Muscle of arm (tissue), 12 donors: ENCODE data around the gene SLC27A3. TPM values are rescaled to one million over a fixed set of nuclear protein-coding genes. Genes with fewer than 3 reads are reported as not detected.

Source experiments
- DNase-seq: peaks from one replicate; pipeline ENCODE4 v3.0.0-alpha.2; 2013
- polyA plus RNA-seq, 12 donors: library from polyadenylated mRNA; unstranded; fragments of 120-200 nt; gene quantifications; one replicate each; pipeline ENCODE4 v1.2.1, GENCODE V29; 2013; ENCODE audit not compliant: insufficient read length in 12 of 12

The SLC27A3 gene
- polyA plus RNA-seq, 12 donors, result 17.8 to 56.9 (median 19.3) TPM; not detected in 1

- no peak for DNase-seq
Observed at GRCh38 chr1:153795934-153796785, 21.0 kb downstream of the SLC27A3 start.

DNA sequence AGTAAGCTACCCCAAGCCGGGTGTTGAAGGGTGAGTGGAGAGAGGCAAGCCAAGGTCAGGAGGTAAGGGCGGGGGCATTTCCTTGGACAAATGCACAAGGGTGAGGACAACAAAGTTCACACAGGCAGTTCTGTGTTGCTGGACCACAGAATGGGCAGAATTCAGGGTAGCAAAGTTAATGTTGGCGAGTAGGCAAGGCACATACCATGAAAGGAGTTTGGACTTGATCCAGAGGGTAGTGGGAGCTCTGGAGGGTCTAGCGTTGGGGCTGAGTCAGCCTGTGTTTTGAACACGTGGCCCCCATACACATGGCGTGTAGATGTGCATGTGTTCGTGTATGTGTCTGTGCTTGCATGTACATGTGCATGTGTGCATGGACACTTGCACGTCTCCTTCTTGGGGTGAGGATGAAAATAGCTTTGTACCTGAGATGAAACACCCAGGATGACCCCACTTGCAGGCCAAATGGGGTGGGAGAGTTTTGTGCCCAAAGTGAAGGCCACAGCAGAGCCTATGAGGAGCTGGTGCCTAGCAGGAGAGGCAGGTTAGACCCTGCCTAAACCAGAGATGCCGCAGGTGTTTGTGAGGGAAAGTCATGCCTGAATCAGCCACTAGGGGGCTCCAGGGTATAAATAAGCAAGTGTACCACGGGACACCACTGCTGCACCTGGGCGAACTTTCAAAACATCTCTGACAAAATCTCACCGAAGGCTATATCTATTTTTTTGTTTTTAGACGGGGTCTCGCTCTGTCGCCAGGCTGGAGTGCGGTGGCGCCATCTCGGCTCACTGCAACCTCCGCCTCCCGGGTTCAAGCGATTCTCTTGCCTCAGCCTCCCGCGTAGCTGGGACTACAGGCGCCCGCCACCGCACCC is 21.8 kb downstream of the SLC27A3 start:
- peak; percentile 70 for DNase-seq

DNA sequence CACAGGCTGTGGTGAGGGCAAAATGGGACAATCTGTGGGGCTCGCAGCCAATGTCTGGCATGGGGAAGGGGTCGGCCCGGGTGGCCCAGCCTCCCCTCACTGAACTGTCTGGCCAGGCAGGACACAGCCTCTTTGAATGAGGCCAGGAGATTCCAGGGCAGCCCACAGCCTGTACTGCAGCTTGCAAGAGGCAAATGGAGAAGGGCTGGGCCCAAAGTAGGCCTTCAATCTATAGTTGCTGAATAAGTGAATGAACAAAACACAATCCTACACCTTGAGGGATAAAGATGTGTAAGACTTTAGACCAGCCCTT is 23.2 kb downstream of the SLC27A3 start:
- DNase-seq, result no peak

DNA sequence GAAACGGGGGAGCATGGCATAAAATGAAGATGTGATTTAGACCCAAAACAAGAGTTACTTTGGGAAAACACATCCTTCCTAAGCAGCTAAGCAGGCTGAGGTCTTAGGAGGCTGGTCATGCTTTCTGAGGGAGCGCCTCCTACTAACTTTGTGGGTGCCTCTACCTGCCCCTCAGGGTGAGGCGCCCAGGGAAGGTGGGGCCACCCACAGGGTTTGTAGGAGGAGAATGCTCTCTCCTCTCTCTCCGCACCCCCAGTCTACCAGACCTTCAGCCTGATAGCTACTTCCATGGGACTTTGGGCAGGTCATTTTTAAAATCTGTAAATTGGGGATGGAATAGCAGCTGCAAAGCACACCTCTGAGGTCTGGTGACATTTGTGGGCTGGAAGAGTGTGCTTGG is 23.8 kb downstream of the SLC27A3 start:
- no peak for DNase-seq

- DNase-seq, result no peak
Observed at GRCh38 chr1:153799566-153800465, 24.6 kb downstream of the SLC27A3 start.

DNA sequence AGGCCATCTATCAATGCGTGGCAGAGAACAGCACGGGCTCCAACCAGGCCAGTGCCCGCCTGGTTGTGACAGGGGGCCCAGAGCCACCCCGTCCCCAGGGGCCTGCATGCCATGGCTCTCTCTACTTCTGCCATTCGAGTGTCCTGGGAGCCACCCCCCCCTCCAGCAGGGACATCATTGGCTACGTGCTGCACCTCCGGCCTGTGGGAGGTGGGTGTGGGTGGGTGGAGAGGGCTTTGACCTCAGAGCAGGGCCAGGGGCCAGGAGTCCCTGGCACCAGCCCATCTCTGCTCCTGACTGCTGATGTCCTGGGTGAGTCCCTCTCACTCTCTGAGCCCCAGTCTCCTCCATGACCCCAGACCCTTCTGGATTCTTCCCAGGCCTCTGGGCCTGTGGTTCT is 25.3 kb downstream of the SLC27A3 start:
- DNase-seq, result no peak

- no peak for DNase-seq
Observed at GRCh38 chr1:153801028-153801625, 25.9 kb downstream of the SLC27A3 start.

DNA sequence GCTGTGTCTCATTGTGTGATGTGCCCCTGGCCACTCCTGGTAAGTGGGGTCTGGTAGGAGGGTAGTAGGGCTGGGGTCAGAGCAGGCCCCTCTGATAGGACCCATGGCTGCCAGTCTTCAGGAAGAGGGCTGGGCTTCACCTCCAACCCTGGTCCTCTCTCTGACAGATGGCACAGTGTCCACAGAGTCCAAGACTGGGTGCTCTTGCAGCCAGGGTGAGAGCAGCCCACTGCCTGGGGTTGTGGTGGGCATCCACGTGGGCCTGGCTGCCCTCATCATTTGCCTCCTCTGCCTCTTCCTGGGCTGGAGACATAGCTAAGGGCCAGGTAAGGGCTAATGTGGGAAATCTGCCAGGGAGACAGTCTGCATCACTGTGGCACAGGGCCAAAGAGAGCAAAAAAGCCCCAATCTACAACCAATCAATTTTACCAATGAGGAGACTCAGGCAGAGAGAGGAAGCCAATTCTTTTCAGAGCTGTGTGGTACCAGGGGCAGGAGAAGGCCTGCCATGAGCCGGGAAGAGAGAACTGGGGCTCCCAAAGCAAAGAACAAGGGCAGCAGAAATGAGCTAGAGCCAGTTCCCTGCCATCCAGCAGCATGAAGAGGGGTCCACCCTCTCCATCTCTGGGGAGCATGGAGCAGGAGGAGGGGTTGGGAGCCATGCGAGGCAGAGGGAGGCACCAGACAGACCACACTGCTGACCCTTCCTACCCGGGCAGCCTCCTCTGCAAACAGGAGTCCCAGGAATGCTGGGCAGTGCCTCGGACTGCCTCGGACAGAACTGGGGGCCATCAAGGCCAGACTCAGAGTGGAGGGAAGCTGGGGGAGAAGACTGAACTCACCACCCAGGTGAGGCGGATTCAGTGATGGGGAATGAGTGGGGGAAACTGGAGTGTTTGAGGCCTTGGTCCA is 26.8 kb downstream of the SLC27A3 start:
- DNase-seq, result no peak

DNA sequence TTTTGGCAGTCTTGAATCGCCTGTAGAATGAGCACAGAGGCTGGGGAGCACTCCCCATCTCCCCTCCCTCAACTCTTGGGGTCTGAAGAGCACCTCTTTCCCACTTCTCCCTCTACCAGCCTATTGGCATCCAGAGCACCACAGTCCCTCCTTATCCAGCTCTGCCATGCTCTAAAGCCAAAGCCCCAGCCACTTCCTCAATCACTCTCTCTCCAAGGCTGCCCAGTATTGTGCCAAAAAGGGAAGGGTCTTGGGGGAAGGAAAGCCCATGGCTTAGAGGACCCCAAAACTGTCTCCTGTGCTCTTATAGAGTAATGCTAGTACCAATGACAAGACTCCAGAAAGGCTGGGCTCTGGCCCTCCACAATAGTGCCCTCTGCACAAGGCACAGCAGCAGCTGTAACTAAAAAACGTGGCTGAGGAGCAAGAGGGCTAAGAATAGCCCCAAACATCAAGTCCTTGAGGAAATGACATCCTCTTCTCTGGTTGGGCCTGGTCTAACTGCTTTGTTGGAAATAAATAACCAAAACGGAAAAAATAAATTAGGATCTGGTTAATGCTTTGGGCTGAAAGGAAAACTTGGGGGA is 28.4 kb downstream of the SLC27A3 start:
- no peak for DNase-seq

- no peak for DNase-seq
Observed at GRCh38 chr1:153804112-153804511, 28.9 kb downstream of the SLC27A3 start.

- DNase-seq, result peak; percentile 32
Observed at GRCh38 chr1:153805042-153805745, 30.0 kb downstream of the SLC27A3 start.

- no peak for DNase-seq
Observed at GRCh38 chr1:153805886-153806719, 30.9 kb downstream of the SLC27A3 start.

GRCh38 chr1:153816283-153816889 is 41.2 kb downstream of the SLC27A3 start:
- peak; percentile 29 for DNase-seq

- DNase-seq, result no peak
Observed at GRCh38 chr1:153818876-153819275, 43.7 kb downstream of the SLC27A3 start.

- DNase-seq, result no peak
Observed at GRCh38 chr1:153827168-153827964, 52.2 kb downstream of the SLC27A3 start.
